Measurements from ENCODE around the gene DCDC1. TPM values are rescaled to one million over a fixed set of nuclear protein-coding genes. Genes with fewer than 3 reads are reported as not detected.

The DCDC1 gene
- total RNA-seq, 2 experiments from 2014 or later: 0.21 to 0.27 TPM

- ChIA-PET CTCF (no interaction called here), POLR2A (interaction anchor here (0.6 kb wide), 1 partner anchor 1296 kb away, joined by 3 read pairs; no protein-coding TSS in a partner anchor)
- Mint-ChIP-seq H3K9me3 (no peaks in the 10 kb centered on the region), H3K36me3 (no peaks in the 10 kb centered on the region), H3K4me1 (ENCODE audit: low read depth) (no peaks in the 10 kb centered on the region), H3K27ac (no peak overlapping the region), H3K27me3 (peaks cover 2% of the 10 kb centered on the region), H3K4me3 (no peak overlapping the region)
- intact Hi-C loops (cut with micrococcal nuclease): no loop called here
- DNase-seq: no peak
Observed at GRCh38 chr11:31110830-31111229, 258.7 kb downstream of the DCDC1 start.

- intact Hi-C loops (cut with micrococcal nuclease): no loop called here
- no peak overlapping the region for H3K27ac Mint-ChIP-seq
- no peak overlapping the region for H3K4me3 Mint-ChIP-seq
- H3K36me3 Mint-ChIP-seq: no peaks in the 10 kb centered on the region
- CTCF ChIA-PET: no interaction called here
- H3K4me1 Mint-ChIP-seq (ENCODE audit: low read depth): no peaks in the 10 kb centered on the region
- H3K27me3 Mint-ChIP-seq: peaks cover 2% of the 10 kb centered on the region
- no peak for DNase-seq
- POLR2A ChIA-PET: no interaction called here
- no peaks in the 10 kb centered on the region for H3K9me3 Mint-ChIP-seq
Observed at GRCh38 chr11:31109446-31109845, 260.1 kb downstream of the DCDC1 start.

- Mint-ChIP-seq H3K9me3 (no peaks in the 10 kb centered on the region), H3K36me3 (no peaks in the 10 kb centered on the region), H3K4me1 (ENCODE audit: low read depth) (no peaks in the 10 kb centered on the region), H3K27me3 (no peaks in the 10 kb centered on the region), H3K27ac (no peak overlapping the region), H3K4me3 (no peak overlapping the region)
- POLR2A ChIA-PET: no interaction called here
- CTCF ChIA-PET: interaction anchor here (0.6 to 3.3 kb wide), 11 partner anchors 8 to 1190 kb away, joined by 3 to 22 read pairs (median 5); no protein-coding TSS in a partner anchor
- DNase-seq: no peak
- intact Hi-C loops (cut with micrococcal nuclease): loop anchor here (1.0 to 2.0 kb wide), 4 partner anchors 125 to 1189 kb away; no protein-coding TSS in a partner anchor
Observed at GRCh38 chr11:31107649-31108048, 261.9 kb downstream of the DCDC1 start.

GRCh38 chr11:31106968-31107576 is 262.5 kb downstream of the DCDC1 start:
- ChIA-PET CTCF (interaction anchor here (0.6 to 3.3 kb wide), 15 partner anchors 9 to 1191 kb away, joined by 3 to 22 read pairs (median 5); no protein-coding TSS in a partner anchor), POLR2A (no interaction called here)
- H3K4me3 Mint-ChIP-seq: no peak overlapping the region
- H3K27me3 Mint-ChIP-seq: no peaks in the 10 kb centered on the region
- H3K27ac Mint-ChIP-seq: no peak overlapping the region
- peak; percentile 66 for DNase-seq
- no peaks in the 10 kb centered on the region for H3K4me1 Mint-ChIP-seq (ENCODE audit: low read depth)
- intact Hi-C loops (cut with micrococcal nuclease): loop anchor here (1.0 to 2.0 kb wide), 4 partner anchors 126 to 1190 kb away; no protein-coding TSS in a partner anchor
- H3K9me3 Mint-ChIP-seq: no peaks in the 10 kb centered on the region
- no peaks in the 10 kb centered on the region for H3K36me3 Mint-ChIP-seq

GRCh38 chr11:31106326-31106725 is 263.2 kb downstream of the DCDC1 start:
- no peaks in the 10 kb centered on the region for H3K27me3 Mint-ChIP-seq
- no peak overlapping the region for H3K4me3 Mint-ChIP-seq
- ChIA-PET POLR2A (no interaction called here), CTCF (interaction anchor here (0.6 to 3.3 kb wide), 13 partner anchors 8 to 1191 kb away, joined by 3 to 22 read pairs (median 5); no protein-coding TSS in a partner anchor)
- intact Hi-C loops (cut with micrococcal nuclease): loop anchor here (2.0 kb wide), 3 partner anchors 126 to 1190 kb away; no protein-coding TSS in a partner anchor
- H3K27ac Mint-ChIP-seq: no peak overlapping the region
- no peaks in the 10 kb centered on the region for H3K36me3 Mint-ChIP-seq
- no peak for DNase-seq
- H3K9me3 Mint-ChIP-seq: no peaks in the 10 kb centered on the region
- no peaks in the 10 kb centered on the region for H3K4me1 Mint-ChIP-seq (ENCODE audit: low read depth)

- CTCF ChIA-PET: no interaction called here
- Mint-ChIP-seq H3K4me3 (no peak overlapping the region), H3K27me3 (no peaks in the 10 kb centered on the region), H3K36me3 (no peaks in the 10 kb centered on the region), H3K9me3 (no peaks in the 10 kb centered on the region), H3K4me1 (ENCODE audit: low read depth) (no peaks in the 10 kb centered on the region), H3K27ac (no peak overlapping the region)
- no peak for DNase-seq
- POLR2A ChIA-PET: no interaction called here
- intact Hi-C loops (cut with micrococcal nuclease): no loop called here
Observed at GRCh38 chr11:31102875-31103274, 266.7 kb downstream of the DCDC1 start.

- POLR2A ChIA-PET: no interaction called here
- Mint-ChIP-seq H3K9me3 (no peaks in the 10 kb centered on the region), H3K4me3 (no peak overlapping the region), H3K36me3 (no peaks in the 10 kb centered on the region), H3K4me1 (ENCODE audit: low read depth) (no peaks in the 10 kb centered on the region), H3K27ac (no peak overlapping the region), H3K27me3 (no peaks in the 10 kb centered on the region)
- DNase-seq: no peak
- CTCF ChIA-PET: no interaction called here
- intact Hi-C loops (cut with micrococcal nuclease): no loop called here
Observed at GRCh38 chr11:31102316-31102715, 267.2 kb downstream of the DCDC1 start.

GRCh38 chr11:31096191-31096805 is 273.2 kb downstream of the DCDC1 start:
- no peaks in the 10 kb centered on the region for H3K27me3 Mint-ChIP-seq
- H3K9me3 Mint-ChIP-seq: no peaks in the 10 kb centered on the region
- CTCF ChIA-PET: no interaction called here
- POLR2A ChIA-PET: no interaction called here
- H3K27ac Mint-ChIP-seq: no peak overlapping the region
- no peaks in the 10 kb centered on the region for H3K36me3 Mint-ChIP-seq
- no peaks in the 10 kb centered on the region for H3K4me1 Mint-ChIP-seq (ENCODE audit: low read depth)
- DNase-seq: no peak
- intact Hi-C loops (cut with micrococcal nuclease): no loop called here
- H3K4me3 Mint-ChIP-seq: no peak overlapping the region

GRCh38 chr11:31092638-31093037 is 276.9 kb downstream of the DCDC1 start:
- ChIA-PET CTCF (no interaction called here), POLR2A (no interaction called here)
- intact Hi-C loops (cut with micrococcal nuclease): no loop called here
- no peaks in the 10 kb centered on the region for H3K4me1 Mint-ChIP-seq (ENCODE audit: low read depth)
- H3K4me3 Mint-ChIP-seq: no peak overlapping the region
- H3K9me3 Mint-ChIP-seq: peaks cover 19% of the 10 kb centered on the region
- H3K36me3 Mint-ChIP-seq: no peaks in the 10 kb centered on the region
- no peak overlapping the region for H3K27ac Mint-ChIP-seq
- DNase-seq: no peak
- H3K27me3 Mint-ChIP-seq: no peaks in the 10 kb centered on the region

GRCh38 chr11:31089117-31089516 is 280.4 kb downstream of the DCDC1 start:
- CTCF ChIA-PET: no interaction called here
- Mint-ChIP-seq H3K27me3 (no peaks in the 10 kb centered on the region), H3K36me3 (no peaks in the 10 kb centered on the region)

GRCh38 chr11:31069447-31070205 is 299.9 kb downstream of the DCDC1 start:
- Mint-ChIP-seq H3K9me3 (no peaks in the 10 kb centered on the region), H3K27ac (no peak overlapping the region)

More at GRCh38 chr11:31089117-31089516, 280.4 kb downstream of the DCDC1 start:
- intact Hi-C loops (cut with micrococcal nuclease): no loop called here
- Mint-ChIP-seq H3K4me1 (ENCODE audit: low read depth) (no peaks in the 10 kb centered on the region), H3K4me3 (no peak overlapping the region), H3K27ac (no peak overlapping the region), H3K9me3 (peaks cover 19% of the 10 kb centered on the region)
- POLR2A ChIA-PET: no interaction called here
- DNase-seq: no peak

GRCh38 chr11:31060880-31061279 is 308.7 kb downstream of the DCDC1 start:
- no peak overlapping the region for H3K4me3 Mint-ChIP-seq
- POLR2A ChIA-PET: no interaction called here
- H3K9me3 Mint-ChIP-seq: no peaks in the 10 kb centered on the region
- no peak overlapping the region for H3K27ac Mint-ChIP-seq
- no peaks in the 10 kb centered on the region for H3K36me3 Mint-ChIP-seq
- no peak for DNase-seq
- no peaks in the 10 kb centered on the region for H3K4me1 Mint-ChIP-seq (ENCODE audit: low read depth)
- intact Hi-C loops (cut with micrococcal nuclease): no loop called here
- no peaks in the 10 kb centered on the region for H3K27me3 Mint-ChIP-seq
- CTCF ChIA-PET: no interaction called here

More at GRCh38 chr11:31069447-31070205, 299.9 kb downstream of the DCDC1 start:
- POLR2A ChIA-PET: no interaction called here
- Mint-ChIP-seq H3K36me3 (no peaks in the 10 kb centered on the region), H3K27me3 (no peaks in the 10 kb centered on the region), H3K4me1 (ENCODE audit: low read depth) (no peaks in the 10 kb centered on the region), H3K4me3 (no peak overlapping the region)
- DNase-seq: no peak
- CTCF ChIA-PET: no interaction called here
- intact Hi-C loops (cut with micrococcal nuclease): no loop called here
